HCT116 (cell line): Measurements from ENCODE around the gene RALGPS1. TPM values are rescaled to one million over a fixed set of nuclear protein-coding genes. Genes with fewer than 3 reads are reported as not detected.

Source experiments
- ATAC-seq: fragments of 200-7000 bp; cut with Tn5 transposase; 2 replicates; pipeline ENCODE4 v1.9.1; 2020; ENCODE audit warnings: mild to moderate bottlenecking, moderate library complexity
- BruUV-seq: library from RNA; stranded (reverse); fragments of 400-500 nt; replicated peaks from 2 replicates; lab custom pipeline; 2021; lab: Mats Ljungman, UMichigan
- CTCF ChIA-PET: fragments of 300-600 bp; sonication (Branson Sonifier 250); formaldehyde crosslinking; loops from one replicate; lab custom pipeline; 2021; ENCODE audit warnings: antibody characterized with exemption; lab: Charles Lee
- POLR2A ChIA-PET: fragments of 300-600, 350-600 bp; sonication (Branson Sonifier 250); formaldehyde crosslinking; loops from one replicate; lab custom pipeline; 2021; ENCODE audit warnings: antibody characterized with exemption; lab: Charles Lee
- RAD21 ChIA-PET, 2 experiments: fragments of 300-600 bp; sonication (Branson Sonifier 250); formaldehyde crosslinking; loops; one replicate each; lab custom pipeline; 2023; ENCODE audit warnings: low total read pairs in 2 of 2; ENCODE audit not compliant: uncharacterized antibody in 2 of 2, unreplicated experiment in 2 of 2, low non-redundant PET in 1 of 2; lab: Charles Lee
- DNase-seq: peaks from one replicate; pipeline ENCODE4 v3.0.0-alpha.2; 2010; ENCODE audit warnings: low read depth, low spot score
- H2AFZ ChIP-seq: fragments of 200-600 bp; shearing (Covaris generic), sonication (generic); 2 replicates; pipeline ENCODE4 v1.6.1; 2017; ENCODE audit warnings: low read depth, mixed run types, mixed read lengths, antibody characterized with exemption, low read length; ENCODE audit not compliant: poor library complexity, severe bottlenecking
- H3K27ac ChIP-seq: 2 replicates; pipeline ENCODE4 v1.5.1; 2012; ENCODE audit warnings: low read depth, low read length
- H3K27me3 ChIP-seq: fragments of 200-600 bp; sonication (generic); 2 replicates; pipeline ENCODE4 v1.6.1; 2016; ENCODE audit warnings: mixed run types, low read length, mixed read lengths; ENCODE audit not compliant: insufficient read depth
- H3K36me3 ChIP-seq, 2 experiments: fragments of 200-500 bp in 1 of 2; fragments of 200-600 bp in 1 of 2; sonication (Bioruptor generic) in 1 of 2; sonication (generic) in 1 of 2; 2 replicates each; pipeline versions ENCODE4 v1.5.1 to v1.6.1; 2014 to 2016; ENCODE audit warnings: low read length in 2 of 2, inconsistent platforms in 1 of 2, mixed read lengths in 1 of 2, mixed run types in 1 of 2; ENCODE audit not compliant: insufficient read depth in 2 of 2, control insufficient read depth in 1 of 2
- H3K4me1 ChIP-seq, 2 experiments: fragments of 200-600 bp in 1 of 2; sonication (generic) in 1 of 2; 2 replicates each; pipeline versions ENCODE4 v1.5.1 to v1.6.1; 2012 to 2017; ENCODE audit warnings: low read length in 2 of 2, inconsistent platforms in 1 of 2, mild to moderate bottlenecking in 1 of 2, mixed read lengths in 1 of 2, mixed run types in 1 of 2, moderate library complexity in 1 of 2; ENCODE audit not compliant: insufficient read depth in 2 of 2, control insufficient read depth in 1 of 2
- H3K4me2 ChIP-seq: fragments of 200-600 bp; sonication (generic); 2 replicates; pipeline ENCODE4 v1.6.1; 2017; ENCODE audit warnings: mixed run types, low read length, mixed read lengths
- H3K4me3 ChIP-seq, 2 experiments: fragments of 200-600 bp in 1 of 2; sonication (generic) in 1 of 2; replicated peaks in 1 of 2; 2 replicates each; pipeline ENCODE4 v1.5.1; 2011 to 2016; ENCODE audit warnings: low read length in 2 of 2, control low read depth in 1 of 2, low read depth in 1 of 2, mild to moderate bottlenecking in 1 of 2, mixed read lengths in 1 of 2, mixed run types in 1 of 2
- H3K79me2 ChIP-seq: fragments of 200-600 bp; sonication (generic); 2 replicates; pipeline ENCODE4 v1.6.1; 2017; ENCODE audit warnings: mild to moderate bottlenecking, mixed run types, low read length, moderate library complexity, mixed read lengths; ENCODE audit not compliant: insufficient read depth
- H3K9ac ChIP-seq: fragments of 200-600 bp; sonication (generic); 2 replicates; pipeline ENCODE4 v1.6.1; 2016; ENCODE audit warnings: low read length, mixed read lengths
- H3K9me2 ChIP-seq: fragments of 200-600 bp; sonication (generic), shearing (Covaris generic); 2 replicates; pipeline ENCODE4 v1.6.1; 2017; ENCODE audit warnings: mixed run types, mild to moderate bottlenecking, moderate library complexity; ENCODE audit not compliant: insufficient read depth
- H3K9me3 ChIP-seq, 2 experiments: fragments of 200-500 bp in 1 of 2; fragments of 200-600 bp in 1 of 2; sonication (Bioruptor generic) in 1 of 2; sonication (generic) in 1 of 2; 2 replicates each; pipeline ENCODE4 v1.6.1; 2014 to 2017; ENCODE audit warnings: low read length in 2 of 2, mixed read lengths in 2 of 2, inconsistent platforms in 1 of 2, low read depth in 1 of 2, mild to moderate bottlenecking in 1 of 2, mixed run types in 1 of 2, moderate library complexity in 1 of 2; ENCODE audit not compliant: control insufficient read depth in 1 of 2, insufficient read depth in 1 of 2
- H4K20me1 ChIP-seq: fragments of 200-600 bp; sonication (generic), shearing (Covaris generic); 2 replicates; pipeline ENCODE4 v1.6.1; 2017; ENCODE audit warnings: mixed run types, mild to moderate bottlenecking, moderate library complexity; ENCODE audit not compliant: insufficient read depth
- CBX3 ChIP-seq: IDR thresholded peaks from 2 replicates; pipeline ENCODE4 v1.6.1; 2012; ENCODE audit warnings: low read depth
- CTCF ChIP-seq, 3 experiments: fragments of 200-600 bp in 1 of 3; sonication (generic) in 1 of 3; IDR thresholded peaks in 2 of 3; conservative IDR thresholded peaks in 1 of 3; 2 replicates each; pipeline ENCODE4 v1.5.1; 2012 to 2017; ENCODE audit warnings: low read depth in 2 of 3, low read length in 2 of 3, antibody characterized with exemption in 1 of 3, borderline replicate concordance in 1 of 3, control low read depth in 1 of 3, mild to moderate bottlenecking in 1 of 3, mixed read lengths in 1 of 3, mixed run types in 1 of 3, moderate library complexity in 1 of 3; ENCODE audit not compliant: insufficient read depth in 1 of 3
- EZH2phosphoT487 ChIP-seq: fragments of 200-600 bp; IDR thresholded peaks from 2 replicates; pipeline ENCODE4 v1.6.1; 2018; ENCODE audit warnings: antibody characterized with exemption, borderline replicate concordance
- JUND ChIP-seq: IDR thresholded peaks from 2 replicates; pipeline ENCODE4 v1.6.1; 2012
- MAX ChIP-seq: IDR thresholded peaks from 2 replicates; pipeline ENCODE4 v1.6.1; 2012
- SIN3A ChIP-seq: IDR thresholded peaks from 2 replicates; pipeline ENCODE4 v1.6.1; 2012; ENCODE audit warnings: low read depth
- YY1 ChIP-seq: IDR thresholded peaks from 2 replicates; pipeline ENCODE4 v1.6.1; 2011; ENCODE audit warnings: low read length, low read depth, moderate library complexity, mild to moderate bottlenecking; ENCODE audit not compliant: insufficient replicate concordance; ENCODE audit errors: extremely low read depth
- ZBTB33 ChIP-seq: IDR thresholded peaks from 2 replicates; pipeline ENCODE4 v1.6.1; 2011; ENCODE audit warnings: mild to moderate bottlenecking, low read length, moderate library complexity; ENCODE audit not compliant: insufficient replicate concordance; ENCODE audit errors: extremely low read depth
- ZNF274 ChIP-seq: fragments of 200-500 bp; sonication (Bioruptor generic); IDR thresholded peaks from 2 replicates; pipeline ENCODE4 v1.6.1; 2014; ENCODE audit warnings: mild to moderate bottlenecking, low read depth, low read length, inconsistent platforms
- intact Hi-C: fragments of 100-400 bp; cut with micrococcal nuclease; formaldehyde crosslinking; loops from 2 replicates; pipeline ENCODE4 v1.10.0; 2022
- total RNA-seq: library from RNA; stranded (reverse); gene quantifications from one replicate; pipeline ENCODE4 v1.2.1, GENCODE V29; 2021; ENCODE audit not compliant: unreplicated experiment

RALGPS1 gene
- total RNA-seq, 1 experiment from 2014 or later = 7.6 TPM

- H3K9ac ChIP-seq = no peak overlapping the region
- CTCF ChIA-PET = interaction anchor here (1.0 to 1.7 kb wide), 6 partner anchors 18 to 312 kb away, joined by 3 to 10 read pairs (median 5); no protein-coding TSS in a partner anchor
- H3K79me2 ChIP-seq = no peaks in the 10 kb centered on the region
- no peak for TF ChIP-seq CBX3
- no peak for TF ChIP-seq CTCF (IDR thresholded peaks at IDR 0.05 in 2 of 3, conservative IDR thresholded peaks at IDR 0.05 in 1 of 3; ENCODE audit: borderline replicate concordance in 1 of 3, insufficient read depth in 1 of 3, low read depth in 2 of 3, low read length in 2 of 3)
- TF ChIP-seq JUND = no peak
- TF ChIP-seq EZH2phosphoT487 = no peak
- no peak for TF ChIP-seq YY1
- no peak for TF ChIP-seq MAX
- H3K36me3 ChIP-seq = no peaks in the 10 kb centered on the region
- no peaks in the 10 kb centered on the region for H3K9me3 ChIP-seq
- H3K27ac ChIP-seq = no peak overlapping the region
- ATAC-seq (no peak), DNase-seq (no peak)
- RAD21 ChIA-PET = no interaction called here
- H4K20me1 ChIP-seq = no peaks in the 10 kb centered on the region
- no peak overlapping the region for H3K4me3 ChIP-seq
- no TSS peak for BruUV-seq
- H3K4me2 ChIP-seq = no peak overlapping the region
- intact Hi-C loops = no loop called here
- H3K27me3 ChIP-seq = no peaks in the 10 kb centered on the region
- H3K4me1 ChIP-seq = peaks cover 8 to 22% of the 10 kb centered on the region in 2 experiments
- no peaks in the 10 kb centered on the region for H3K9me2 ChIP-seq
- no peak overlapping the region for H2AFZ ChIP-seq
- POLR2A ChIA-PET = interaction anchor here (0.7 kb wide), 1 partner anchor 250 kb away, joined by 3 read pairs; no protein-coding TSS in a partner anchor
Observed at GRCh38 chr9:127205952-127206351, 291.4 kb downstream of the RALGPS1 start.

- ChIA-PET CTCF (no interaction called here), RAD21 (no interaction called here), POLR2A (no interaction called here)
- H3K4me3 ChIP-seq = no peak overlapping the region
- no peaks in the 10 kb centered on the region for H4K20me1 ChIP-seq
- no peak overlapping the region for H2AFZ ChIP-seq
- TF ChIP-seq ZBTB33 = no peak
- no peak for TF ChIP-seq CBX3
- TF ChIP-seq JUND = no peak
- no peak for TF ChIP-seq SIN3A
- TF ChIP-seq YY1 = no peak
- TF ChIP-seq ZNF274 = no peak
- TF ChIP-seq CTCF (IDR thresholded peaks at IDR 0.05 in 2 of 3, conservative IDR thresholded peaks at IDR 0.05 in 1 of 3; ENCODE audit: borderline replicate concordance in 1 of 3, insufficient read depth in 1 of 3, low read depth in 2 of 3, low read length in 2 of 3) = no peak
- no TSS peak for BruUV-seq
- no peaks in the 10 kb centered on the region for H3K79me2 ChIP-seq
- no peaks in the 10 kb centered on the region for H3K9me3 ChIP-seq
- DNase-seq = no peak
- H3K4me2 ChIP-seq = no peak overlapping the region
- no peak for ATAC-seq
- H3K27ac ChIP-seq = no peak overlapping the region
- no peaks in the 10 kb centered on the region for H3K27me3 ChIP-seq
- no peak overlapping the region for H3K9ac ChIP-seq
- intact Hi-C loops = no loop called here
- no peaks in the 10 kb centered on the region for H3K9me2 ChIP-seq
- no peaks in the 10 kb centered on the region for H3K36me3 ChIP-seq
- H3K4me1 ChIP-seq = peaks cover 8 to 22% of the 10 kb centered on the region in 2 experiments
Observed at GRCh38 chr9:127206666-127207065, 292.1 kb downstream of the RALGPS1 start.
